ENCODE data around the gene GABBR2. TPM values are rescaled to one million over a fixed set of nuclear protein-coding genes. Genes with fewer than 3 reads are reported as not detected.

The GABBR2 gene
- total RNA-seq, 1 experiment from 2014 or later: 0.91 TPM

DNA sequence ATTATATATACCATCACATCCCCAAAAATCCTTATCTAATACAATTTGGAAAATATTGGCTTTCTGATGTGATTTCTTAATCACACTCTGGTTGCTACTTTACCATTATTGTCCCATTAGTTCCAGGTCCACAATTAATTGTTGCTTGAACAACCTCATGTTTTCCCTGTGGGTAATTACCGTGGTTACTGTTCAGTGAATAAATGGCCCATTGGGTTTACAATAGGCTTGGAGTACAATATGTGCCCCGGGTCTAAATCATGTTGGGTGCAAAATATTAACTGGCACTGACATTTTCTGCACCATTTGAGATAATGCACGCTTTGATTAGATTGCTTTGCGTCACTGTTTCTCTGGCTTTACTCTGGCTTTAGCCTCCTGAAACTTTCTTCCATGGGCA lies 163.7 kb downstream of the GABBR2 start:
- no peak for DNase-seq (ENCODE audit: low spot score)

GRCh38 chr9:98541684-98542230 lies 167.0 kb downstream of the GABBR2 start:
- DNase-seq (ENCODE audit: low spot score): no peak

GRCh38 chr9:98540476-98540875 lies 168.3 kb downstream of the GABBR2 start:
- no peak for DNase-seq (ENCODE audit: low spot score)

DNA sequence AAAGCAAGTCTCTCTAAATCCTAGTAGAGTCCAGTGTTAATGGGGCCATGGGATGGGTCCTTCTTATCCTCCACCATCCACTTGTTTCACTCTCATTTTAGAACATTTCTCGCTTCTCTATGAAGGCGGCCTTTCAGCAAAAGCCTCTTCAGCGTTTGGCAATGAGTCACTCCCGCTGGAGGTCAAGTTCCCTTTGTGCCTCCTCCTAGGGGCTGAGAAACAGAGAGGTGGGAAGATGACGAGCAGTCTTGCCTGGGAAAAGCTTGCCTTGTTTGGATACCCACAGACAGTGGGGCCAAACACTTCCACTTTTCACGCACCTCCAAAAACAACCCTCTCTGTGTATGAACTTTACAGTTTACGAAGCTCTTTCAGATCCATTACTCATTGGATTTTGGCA lies 168.8 kb downstream of the GABBR2 start:
- DNase-seq (ENCODE audit: low spot score): no peak

GRCh38 chr9:98538626-98539031 lies 170.1 kb downstream of the GABBR2 start:
- no peak for DNase-seq (ENCODE audit: low spot score)

- no peak for DNase-seq (ENCODE audit: low spot score)
These were observed 170.5 kb downstream of the GABBR2 start for GRCh38 chr9:98538203-98538602.

GRCh38 chr9:98536542-98537173 lies 172.1 kb downstream of the GABBR2 start:
- no peak for DNase-seq (ENCODE audit: low spot score)

DNA sequence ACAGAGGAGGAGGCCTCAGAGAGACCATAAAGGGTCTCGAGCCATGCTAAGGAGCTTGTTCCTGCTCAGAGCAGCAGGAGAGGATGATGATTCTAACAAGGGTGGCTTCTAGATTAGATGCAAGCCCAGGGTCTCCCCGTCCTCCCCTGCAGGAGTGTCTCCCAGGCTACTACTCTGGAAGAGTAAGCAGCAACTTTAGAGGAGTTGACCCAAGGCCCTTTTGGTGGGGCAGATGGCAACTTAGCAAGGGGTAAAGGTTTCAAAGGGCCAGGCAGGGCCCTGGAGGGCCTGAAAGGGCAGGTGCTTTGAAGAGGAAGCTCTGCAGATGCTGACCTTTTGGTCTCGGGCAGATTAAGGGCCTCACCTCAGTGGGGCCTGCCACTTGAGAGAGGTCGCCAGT lies 174.9 kb downstream of the GABBR2 start:
- DNase-seq (ENCODE audit: low spot score): no peak

DNA sequence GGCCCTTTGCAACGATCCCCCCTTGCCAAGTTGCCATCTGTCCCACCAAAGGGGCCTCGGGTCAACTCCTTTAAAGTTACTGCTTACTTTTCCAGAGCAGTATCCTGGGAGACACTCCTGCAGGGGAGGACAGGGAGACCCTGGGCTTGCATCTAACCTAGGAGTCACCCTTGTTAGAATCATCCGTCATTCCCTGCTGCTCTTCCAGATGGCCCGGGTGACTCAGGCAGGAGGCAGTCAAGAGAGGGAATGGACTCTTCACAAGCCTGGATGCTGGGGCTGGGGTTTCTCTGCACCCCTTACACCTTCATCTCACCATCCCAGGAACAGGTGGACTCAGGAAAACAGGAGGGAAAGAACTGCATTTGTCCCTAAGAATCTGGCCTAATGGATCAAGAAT lies 175.6 kb downstream of the GABBR2 start:
- no peak for DNase-seq (ENCODE audit: low spot score)

GRCh38 chr9:98532574-98532973 lies 176.2 kb downstream of the GABBR2 start:
- no peak for DNase-seq (ENCODE audit: low spot score)

DNA sequence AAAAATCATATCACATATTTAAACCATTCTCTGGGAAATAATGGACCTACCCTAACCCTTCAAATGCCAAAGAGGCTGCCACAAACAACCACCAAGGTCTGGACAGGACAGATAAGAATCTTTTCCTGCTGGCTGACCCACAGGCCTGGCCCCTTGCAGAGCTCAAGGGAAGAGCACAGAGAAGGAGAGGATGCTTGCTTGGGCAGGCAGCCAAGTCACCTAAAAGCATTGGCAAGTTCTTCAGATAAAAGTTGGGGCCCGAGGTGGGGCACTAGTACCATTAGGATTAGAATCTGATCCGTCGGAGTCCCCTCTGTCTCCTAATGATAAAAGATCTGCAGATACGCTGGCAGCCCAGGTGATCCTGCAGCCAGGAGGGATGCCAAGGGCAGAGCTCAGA lies 176.6 kb downstream of the GABBR2 start:
- DNase-seq (ENCODE audit: low spot score): no peak

DNA sequence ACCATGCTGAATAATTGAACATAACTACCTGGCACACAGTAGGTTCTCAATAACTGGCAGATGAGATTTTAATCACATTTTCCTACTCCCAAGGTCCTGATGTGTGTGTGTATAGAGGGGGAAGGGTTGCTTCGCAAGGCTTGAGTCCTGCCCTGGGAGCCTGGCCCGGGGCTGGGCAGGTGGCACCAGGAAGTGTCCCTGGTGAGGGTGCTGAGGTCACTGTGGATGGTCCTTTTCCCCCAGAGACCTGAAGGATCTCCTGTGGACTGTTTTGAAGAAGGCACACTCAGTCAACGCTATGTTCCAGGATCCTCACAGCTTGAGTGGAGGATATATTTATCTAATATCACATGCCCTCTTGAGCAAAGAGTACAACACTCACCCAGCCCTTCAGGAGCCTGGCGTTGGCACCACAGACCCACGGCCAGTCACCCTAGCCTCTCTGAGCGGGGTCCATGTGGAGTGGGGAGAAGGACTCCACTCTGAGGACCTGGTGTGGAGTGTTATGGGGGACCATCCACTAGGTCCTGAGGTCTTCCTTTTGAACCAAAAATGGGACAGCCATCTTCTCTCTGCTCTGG lies 177.8 kb downstream of the GABBR2 start:
- no peak for DNase-seq (ENCODE audit: low spot score)

GRCh38 chr9:98530275-98530674 lies 178.5 kb downstream of the GABBR2 start:
- no peak for DNase-seq (ENCODE audit: low spot score)

- no peak for DNase-seq (ENCODE audit: low spot score)
These were observed 178.9 kb downstream of the GABBR2 start for GRCh38 chr9:98529841-98530240.

DNA sequence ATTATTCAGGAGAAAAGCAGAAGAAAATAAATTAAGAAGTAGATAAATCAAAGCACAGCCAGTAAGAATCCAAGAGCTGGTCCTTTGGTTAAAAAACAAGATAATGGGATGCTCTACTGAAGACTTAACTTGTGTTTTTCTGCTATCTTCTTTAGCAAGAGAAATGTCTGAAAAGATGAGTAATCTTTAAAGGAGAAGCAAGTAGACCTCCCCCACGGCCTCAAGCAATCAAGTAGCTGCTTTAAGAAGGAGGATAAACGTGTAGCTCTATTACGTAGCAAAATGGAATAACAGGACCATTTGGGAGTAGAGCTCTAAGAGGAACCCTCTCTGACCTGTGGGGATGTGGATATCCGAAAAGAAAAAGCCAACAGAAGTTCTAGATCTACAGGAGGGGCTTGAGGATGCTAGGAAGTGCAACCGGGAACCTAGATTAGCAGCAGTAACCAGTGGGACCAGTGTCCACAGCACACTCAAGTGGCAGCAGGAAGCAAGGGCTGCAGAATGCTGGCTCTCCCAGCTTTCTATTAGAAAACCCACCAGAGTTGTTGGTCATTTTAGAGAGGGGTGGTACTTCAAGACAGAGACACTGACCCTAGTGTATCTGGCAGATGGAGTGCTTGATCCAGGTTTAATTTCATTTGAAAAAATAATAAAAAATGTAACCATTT lies 185.4 kb downstream of the GABBR2 start:
- DNase-seq (ENCODE audit: low spot score): no peak

DNA sequence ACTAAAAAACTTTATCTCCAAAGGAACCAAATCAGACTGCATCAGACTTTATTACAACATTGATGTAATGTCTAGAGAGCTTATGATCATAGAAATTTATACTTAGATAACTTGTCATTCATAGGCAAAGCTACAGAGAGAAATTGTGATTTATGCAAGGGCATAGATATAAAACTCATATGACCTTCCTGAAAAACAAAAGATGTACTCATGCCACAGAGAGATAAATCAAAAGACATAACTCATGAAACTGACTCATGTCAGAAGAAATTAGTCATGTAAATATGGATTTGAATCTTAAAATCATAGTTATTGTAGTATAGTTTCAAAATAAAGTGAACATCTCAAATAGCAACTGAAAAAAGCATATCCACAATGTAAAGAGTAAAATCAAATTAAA lies 186.2 kb downstream of the GABBR2 start:
- DNase-seq (ENCODE audit: low spot score): no peak

DNA sequence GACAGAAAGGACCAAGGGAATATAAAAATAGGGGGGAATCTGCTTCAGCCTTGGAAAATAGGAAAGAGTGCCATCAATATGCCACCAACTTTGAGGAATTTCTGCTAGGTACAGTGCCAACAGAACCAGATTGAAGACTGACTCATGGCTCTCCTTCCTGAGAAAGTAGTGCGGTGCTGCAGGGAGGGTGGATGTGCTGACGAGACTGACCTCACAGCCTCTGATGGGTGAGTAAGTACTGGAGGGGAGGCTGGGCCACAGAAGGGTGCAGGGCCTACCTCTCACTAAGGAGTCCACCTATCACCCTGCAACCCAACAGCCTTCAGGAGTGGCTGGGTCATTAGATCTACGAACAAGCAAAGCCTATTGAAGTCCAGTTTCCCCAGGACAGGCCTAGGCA lies 187.6 kb downstream of the GABBR2 start:
- DNase-seq (ENCODE audit: low spot score): no peak

DNA sequence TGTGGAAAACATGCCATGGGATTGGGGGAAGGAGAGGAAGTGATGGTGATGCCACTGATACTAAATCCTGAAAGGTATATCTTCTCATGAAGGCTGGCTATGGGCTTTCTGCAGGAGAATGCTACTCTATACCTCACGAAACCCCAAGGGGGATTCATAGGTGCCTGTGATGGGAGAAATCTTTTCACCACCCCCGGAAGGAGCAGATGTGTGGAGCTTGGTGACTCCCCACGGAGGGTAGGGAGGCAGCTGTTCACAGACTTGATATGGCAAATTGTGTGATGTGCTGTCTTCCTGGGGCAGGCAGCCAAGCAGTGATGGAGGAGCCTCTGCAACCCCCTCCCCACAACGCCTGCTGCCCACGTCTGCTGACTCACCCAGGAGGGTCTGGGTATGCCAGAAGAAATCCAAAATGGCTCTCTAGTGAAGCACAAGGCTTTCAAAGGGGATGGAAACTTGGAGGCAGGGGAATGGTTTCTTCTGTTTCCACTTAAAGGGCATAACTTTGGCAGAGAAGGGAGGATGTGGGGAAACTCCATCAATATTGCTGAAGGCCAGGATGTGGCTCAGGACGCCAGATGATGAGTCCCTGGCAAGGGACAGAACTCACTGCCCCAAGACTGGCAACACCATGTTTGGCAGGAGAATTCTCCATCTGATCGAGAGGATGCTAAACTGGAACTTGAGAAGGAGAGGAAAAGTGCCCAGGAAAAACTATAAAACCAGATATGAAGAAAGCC lies 188.3 kb downstream of the GABBR2 start:
- no peak for DNase-seq (ENCODE audit: low spot score)

- no peak for DNase-seq (ENCODE audit: low spot score)
These were observed 189.1 kb downstream of the GABBR2 start for GRCh38 chr9:98519641-98520040.

DNA sequence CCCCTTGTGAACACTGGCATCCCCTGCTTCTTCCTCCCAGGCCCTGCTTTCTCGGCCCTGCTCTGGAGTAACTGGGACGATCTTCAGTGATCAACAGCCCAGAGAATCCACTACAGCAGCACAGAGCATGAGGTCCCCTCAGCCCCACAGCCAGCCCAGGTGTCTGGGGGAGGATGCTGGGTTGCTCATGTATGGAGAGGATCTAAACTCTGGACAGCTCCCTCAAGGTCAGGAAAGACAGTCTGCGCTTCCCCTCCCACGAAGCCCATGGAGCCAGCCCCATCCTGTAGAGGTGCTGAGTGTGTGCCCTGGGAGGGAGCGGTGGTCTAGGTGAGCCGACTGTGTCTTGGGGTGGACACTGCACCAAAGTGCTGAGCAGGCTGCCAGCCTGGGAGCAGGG lies 190.2 kb downstream of the GABBR2 start:
- no peak for DNase-seq (ENCODE audit: low spot score)

DNA sequence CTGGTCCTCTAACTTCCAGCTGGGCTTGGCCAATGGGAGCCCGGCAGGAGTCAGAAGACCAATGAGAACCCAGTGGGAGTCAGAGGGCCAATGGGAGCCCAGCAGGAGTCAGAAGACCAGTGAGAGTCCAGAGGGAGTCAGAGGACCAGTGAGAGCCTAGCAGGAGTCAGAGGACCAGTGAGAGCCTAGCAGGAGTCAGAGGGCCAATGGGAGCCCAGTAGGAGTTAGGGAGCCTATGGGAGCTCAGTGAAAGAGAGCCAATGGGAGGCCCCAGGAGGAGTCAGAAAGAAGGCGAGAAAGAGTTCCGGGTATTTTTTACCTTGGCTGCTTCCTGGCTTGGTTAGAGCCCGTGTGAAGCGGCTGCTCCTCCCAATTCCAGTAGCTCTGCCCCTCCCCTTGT lies 191.0 kb downstream of the GABBR2 start:
- no peak for DNase-seq (ENCODE audit: low spot score)

GRCh38 chr9:98516897-98517503 lies 191.7 kb downstream of the GABBR2 start:
- DNase-seq (ENCODE audit: low spot score): no peak

All from H4 (cell line).